HG03378 (cell line): ENCODE measurements around the gene ISCU.
"Not testable (repeated sequence)": the region's sequence is repeated elsewhere in the genome, so short reads cannot be mapped to it uniquely, and the experiment has no call there.

Source experiments
- ATAC-seq: cut with Tn5 transposase; IDR thresholded peaks from one replicate; pipeline ENCODE4 v1.9.1; 2021; ENCODE audit warnings: mild to moderate bottlenecking, moderate library complexity; ENCODE audit not compliant: unreplicated experiment

The ISCU gene

GRCh38 chr12:108586306-108586705, 23.9 kb downstream of the ISCU start:
- ATAC-seq = no peak

DNA sequence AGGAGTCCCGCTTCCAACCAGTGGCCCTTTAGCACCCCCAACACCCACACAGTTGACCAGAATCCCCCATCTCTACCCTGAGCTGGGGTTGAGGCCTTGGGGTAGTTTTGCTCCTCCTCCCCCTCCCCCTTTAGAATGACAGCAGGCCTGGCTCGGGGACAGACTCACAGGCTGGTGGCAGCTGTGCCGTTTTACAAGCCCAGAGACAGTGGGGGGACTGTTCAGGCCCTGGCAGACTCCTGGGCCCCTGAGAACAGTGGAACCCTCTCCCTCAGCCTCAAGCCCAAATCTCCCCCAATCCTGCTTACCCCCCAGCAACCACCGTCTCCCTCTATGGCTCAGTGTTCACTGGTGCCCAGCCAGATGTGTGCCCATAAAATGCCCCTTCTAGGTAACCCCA, 25.4 kb downstream of the ISCU start:
- no peak for ATAC-seq

DNA sequence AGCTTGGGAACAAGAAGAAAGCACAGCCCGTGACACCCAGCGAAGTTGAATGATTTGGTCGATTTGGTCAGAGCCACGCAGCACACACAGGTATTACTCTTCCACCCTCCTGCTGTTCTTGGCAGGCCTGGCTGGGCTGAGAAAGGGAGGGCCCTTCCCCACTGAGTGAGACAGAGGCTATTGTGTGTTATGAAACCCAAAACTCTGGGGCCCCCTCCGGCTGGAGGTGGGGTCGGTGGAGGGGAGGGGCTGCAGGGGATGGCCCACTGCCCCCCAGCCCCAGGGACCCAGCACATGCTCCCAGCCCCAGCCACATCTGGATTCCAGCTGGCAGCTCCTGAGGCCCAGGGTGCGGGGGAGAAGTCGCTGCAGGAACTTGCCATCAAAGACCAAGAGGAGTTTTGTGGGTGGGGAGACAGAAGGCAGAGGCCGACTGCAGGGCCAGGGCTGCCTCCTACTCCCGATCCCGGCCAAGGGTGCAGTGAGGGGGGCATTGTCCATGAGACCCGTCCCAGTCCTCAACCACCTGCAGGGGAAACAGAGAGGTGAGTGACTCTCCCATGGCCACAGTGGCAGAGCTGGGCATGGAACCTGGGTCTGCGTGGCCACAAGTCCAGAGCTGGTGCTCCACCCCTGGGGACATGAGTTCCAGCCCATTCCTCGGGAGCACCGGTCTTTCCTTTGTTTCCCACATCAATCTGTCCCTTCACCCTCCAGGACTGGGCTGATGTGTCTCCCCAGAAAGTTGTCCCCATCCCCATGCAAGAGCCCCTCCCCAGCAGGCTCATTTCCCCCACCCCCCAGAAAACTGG, 26.8 kb downstream of the ISCU start:
- no peak for ATAC-seq

GRCh38 chr12:108589840-108590229, 27.4 kb downstream of the ISCU start:
- no peak for ATAC-seq

DNA sequence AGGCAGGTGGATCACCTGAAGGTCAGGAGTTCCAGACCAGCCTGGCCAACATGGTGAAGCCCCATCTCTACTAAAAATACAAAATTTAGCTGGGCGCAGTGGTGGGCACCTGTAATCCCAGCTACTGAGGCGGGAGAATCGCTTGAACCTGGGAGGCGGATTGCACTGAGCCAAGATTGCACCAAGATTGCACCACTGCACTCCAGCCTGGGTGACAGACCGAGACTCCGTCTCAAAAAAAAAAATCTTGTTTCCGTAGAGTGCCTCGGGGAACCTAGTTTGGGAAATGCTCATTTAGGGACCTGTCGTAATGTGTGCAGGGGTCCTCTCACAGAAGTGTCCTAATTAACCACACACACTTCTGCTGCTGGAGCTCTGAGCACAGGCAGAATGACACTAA, 28.1 kb downstream of the ISCU start:
- ATAC-seq = not testable (repeated sequence)

- ATAC-seq = no peak
Measured at GRCh38 chr12:108591267-108591980, 29.0 kb downstream of the ISCU start.

DNA sequence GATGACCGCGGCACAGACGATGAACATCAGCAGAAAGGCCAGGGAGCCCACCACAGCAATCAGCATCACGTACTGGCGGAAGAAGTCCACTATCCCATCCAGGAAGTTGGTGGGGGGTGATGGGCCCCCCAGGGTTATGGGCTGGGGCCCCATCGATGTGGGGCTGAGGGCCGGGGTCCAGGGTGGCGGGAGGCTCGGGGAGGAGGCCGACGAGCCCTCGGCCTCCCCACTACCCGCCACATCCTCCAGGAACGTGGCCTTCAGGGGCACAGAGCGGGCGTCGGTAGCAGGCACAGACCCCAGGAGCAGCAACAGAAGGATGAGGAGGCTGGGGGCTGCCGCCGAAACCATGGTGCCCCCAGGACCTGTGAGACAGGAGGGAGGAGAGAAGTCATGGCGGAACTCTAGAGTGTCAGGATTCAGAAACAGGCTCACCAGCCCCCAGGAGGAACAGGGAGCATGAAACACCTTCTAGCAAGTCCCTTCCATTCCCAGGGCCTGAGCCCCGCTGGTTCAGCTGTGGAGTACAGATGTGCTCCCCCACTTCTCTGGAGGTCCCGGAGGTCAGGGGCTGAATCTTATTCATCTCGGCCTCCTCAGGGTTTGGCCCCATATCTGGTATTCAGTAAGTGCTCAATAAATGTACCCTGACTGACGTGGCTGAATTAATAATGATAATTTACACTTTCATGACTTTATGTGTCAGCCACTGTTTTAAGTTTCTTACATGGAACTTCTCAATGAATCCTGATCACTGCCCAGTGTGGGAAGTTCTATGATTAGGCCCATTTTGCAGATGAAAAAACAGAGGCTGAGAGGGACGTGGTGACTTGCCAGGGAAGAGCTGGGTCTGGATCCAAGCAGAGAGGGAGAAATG, 29.9 kb downstream of the ISCU start:
- no peak for ATAC-seq

- ATAC-seq = no peak
Measured at GRCh38 chr12:108594323-108594903, 32.0 kb downstream of the ISCU start.

DNA sequence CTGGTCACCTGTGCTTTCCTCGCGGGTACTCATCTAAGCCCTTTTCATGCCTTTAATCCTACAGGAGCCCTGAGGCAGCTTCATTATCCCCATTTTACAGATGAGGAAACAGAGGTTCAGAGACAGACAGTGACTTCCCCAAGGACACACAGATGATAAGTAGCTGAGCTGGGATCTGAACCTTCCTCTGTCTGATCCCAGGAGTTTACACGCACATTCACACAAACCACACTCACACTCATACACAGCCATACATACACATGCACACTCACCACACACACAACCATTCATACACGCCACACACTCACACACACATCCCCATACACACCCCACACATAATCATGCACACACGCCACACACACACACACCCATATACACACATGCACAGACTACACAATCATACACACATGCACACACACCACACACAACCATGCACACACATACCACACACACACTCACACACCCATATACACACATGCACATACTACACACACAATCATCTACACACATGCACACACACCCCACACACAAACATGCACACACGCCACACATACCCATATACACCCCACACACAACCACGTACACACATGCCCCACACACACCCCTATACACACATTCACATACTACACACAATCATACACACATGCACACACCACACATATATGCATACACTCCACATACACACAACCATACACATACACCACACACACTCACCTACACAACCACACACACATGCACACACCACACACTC, 32.7 kb downstream of the ISCU start:
- no peak for ATAC-seq

DNA sequence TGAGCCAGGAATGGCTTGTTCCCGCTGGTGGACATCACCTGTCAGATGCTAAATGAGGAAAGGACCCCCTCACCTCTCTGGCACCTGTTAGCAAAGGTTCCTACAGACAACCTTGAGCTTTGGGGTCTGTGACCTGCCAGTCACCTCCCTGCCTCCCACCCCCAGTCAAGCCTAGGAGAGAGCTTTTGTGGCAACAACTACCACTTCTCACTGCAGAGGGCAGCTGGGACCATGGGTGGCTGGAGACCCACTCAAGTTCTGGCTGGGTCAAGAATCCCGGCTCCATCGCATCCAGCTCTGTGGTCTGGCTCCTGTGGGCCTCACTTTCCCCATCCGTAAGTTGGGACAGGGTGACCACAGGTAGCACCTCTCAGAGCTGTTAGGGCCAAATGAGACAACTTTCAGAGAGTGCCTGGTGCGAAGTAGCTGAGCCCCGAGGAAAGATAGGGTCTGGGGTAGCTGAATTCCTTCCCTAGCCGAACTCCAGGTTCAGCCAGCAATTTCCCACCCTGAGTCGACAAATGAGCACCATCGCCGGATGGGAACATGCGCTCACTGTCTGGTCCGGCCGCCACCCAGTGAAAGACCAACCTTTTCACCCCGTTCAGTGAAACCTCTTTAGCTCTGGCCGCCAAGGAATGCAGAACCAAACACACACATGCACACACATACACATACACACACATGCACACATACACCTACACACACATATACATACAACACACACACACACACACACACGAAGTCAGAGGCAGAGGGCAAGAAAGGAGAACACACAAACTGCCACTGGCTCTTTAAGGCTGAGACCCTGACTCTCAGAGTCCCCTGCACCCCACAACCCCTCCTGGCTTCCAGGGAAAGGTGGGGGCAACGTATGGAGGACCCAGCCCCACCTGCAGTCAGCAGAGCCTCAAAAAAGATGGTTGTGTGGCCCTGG, 33.6 kb downstream of the ISCU start:
- no peak for ATAC-seq

- ATAC-seq = no peak
Measured at GRCh38 chr12:108596854-108597558, 34.6 kb downstream of the ISCU start.

- ATAC-seq = no peak
Measured at GRCh38 chr12:108597559-108598471, 35.4 kb downstream of the ISCU start, which contains the start of gene TMEM119. Gene TMEM119, minus strand, starts transcription at chr12:108598084. Its CDS starts 5,701 bp downstream, at chr12:108592383.

GRCh38 chr12:108598553-108599250, 36.3 kb downstream of the ISCU start:
- no peak for ATAC-seq

DNA sequence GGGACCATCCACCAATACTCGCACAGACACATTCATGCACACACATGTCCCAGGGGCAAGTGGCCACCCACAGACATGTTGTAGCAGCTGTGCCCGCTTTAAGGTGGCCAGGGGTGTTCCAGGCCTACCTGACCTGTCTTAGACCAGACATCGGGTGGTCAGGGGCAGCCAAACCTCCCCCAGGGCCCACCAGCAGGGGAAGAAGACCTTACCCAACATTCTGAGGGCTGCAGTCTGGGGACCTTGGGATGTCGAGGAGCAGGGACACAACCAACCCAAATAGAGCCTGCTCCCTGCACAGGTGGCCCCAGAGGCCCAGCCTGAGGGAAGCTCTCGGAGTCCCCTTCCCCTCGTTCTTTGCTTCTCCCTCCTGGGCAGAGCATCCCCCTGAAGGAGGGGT, 37.1 kb downstream of the ISCU start:
- no peak for ATAC-seq

- ATAC-seq = no peak
Measured at GRCh38 chr12:108599948-108600701, 37.7 kb downstream of the ISCU start.

DNA sequence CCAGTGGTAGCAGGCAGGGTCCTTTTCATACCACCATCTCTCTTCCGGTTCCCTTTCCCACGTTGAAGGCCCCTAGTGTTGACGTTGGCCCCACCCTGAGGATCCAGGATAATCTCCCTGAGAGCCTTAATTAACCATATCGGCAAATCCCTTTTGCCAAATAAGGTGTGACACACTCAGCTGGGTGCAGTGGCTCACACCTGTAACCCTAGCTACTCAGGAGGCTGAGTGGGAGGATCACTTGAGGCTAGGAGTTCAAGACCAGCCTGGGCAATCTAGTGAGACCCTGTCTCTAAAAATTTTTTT, 38.3 kb downstream of the ISCU start:
- ATAC-seq = no peak
